RWPE2 (cell line): Measurements from ENCODE around the gene DNAH3.
"Not testable (repeated sequence)": the region's sequence is repeated elsewhere in the genome, so short reads cannot be mapped to it uniquely, and the experiment has no call there.

Experiments
- ATAC-seq: fragments of 200-7000 bp; cut with Tn5 transposase; 3 replicates; pipeline ENCODE4 v1.9.1; 2021; ENCODE audit warnings: low read depth
- DNase-seq: peaks from one replicate; pipeline ENCODE4 v3.0.0-alpha.2; 2020; ENCODE audit warnings: low spot score
- H3K27ac ChIP-seq: fragments of 450-650 bp; 2 replicates; pipeline ENCODE4 v1.5.1; 2017; ENCODE audit warnings: mild to moderate bottlenecking; ENCODE audit not compliant: poor library complexity, severe bottlenecking
- H3K27me3 ChIP-seq: fragments of 250-450 bp; sonication (Bioruptor Pico); 2 replicates; pipeline ENCODE4 v1.5.1; 2021; ENCODE audit warnings: mild to moderate bottlenecking, moderate library complexity; ENCODE audit not compliant: insufficient read depth, poor library complexity, severe bottlenecking
- H3K36me3 ChIP-seq: fragments of 250-450 bp; sonication (Bioruptor Pico); 2 replicates; pipeline ENCODE4 v1.5.1; 2020; ENCODE audit warnings: low read depth, mild to moderate bottlenecking, moderate library complexity
- H3K4me1 ChIP-seq: fragments of 250-450 bp; sonication (Bioruptor Pico); 2 replicates; pipeline ENCODE4 v1.5.1; 2021; ENCODE audit warnings: mild to moderate bottlenecking, moderate library complexity; ENCODE audit not compliant: insufficient read depth, poor library complexity, severe bottlenecking
- H3K4me3 ChIP-seq: fragments of 250-450 bp; sonication (Bioruptor Pico); 2 replicates; pipeline ENCODE4 v1.5.1; 2021; ENCODE audit warnings: mild to moderate bottlenecking, moderate library complexity; ENCODE audit not compliant: severe bottlenecking
- H3K9me3 ChIP-seq: fragments of 250-450 bp; sonication (Bioruptor Pico); 2 replicates; pipeline ENCODE4 v1.5.1; 2021; ENCODE audit warnings: mild to moderate bottlenecking, moderate library complexity; ENCODE audit not compliant: severe bottlenecking
- TF ChIP-seq, protein P1 (sequence below): fragments of 450-650 bp; IDR thresholded peaks from one replicate; pipeline ENCODE4 v1.5.1; 2017; ENCODE audit warnings: mild to moderate bottlenecking, moderate library complexity; ENCODE audit not compliant: poor library complexity, severe bottlenecking

DNAH3 gene

DNA sequence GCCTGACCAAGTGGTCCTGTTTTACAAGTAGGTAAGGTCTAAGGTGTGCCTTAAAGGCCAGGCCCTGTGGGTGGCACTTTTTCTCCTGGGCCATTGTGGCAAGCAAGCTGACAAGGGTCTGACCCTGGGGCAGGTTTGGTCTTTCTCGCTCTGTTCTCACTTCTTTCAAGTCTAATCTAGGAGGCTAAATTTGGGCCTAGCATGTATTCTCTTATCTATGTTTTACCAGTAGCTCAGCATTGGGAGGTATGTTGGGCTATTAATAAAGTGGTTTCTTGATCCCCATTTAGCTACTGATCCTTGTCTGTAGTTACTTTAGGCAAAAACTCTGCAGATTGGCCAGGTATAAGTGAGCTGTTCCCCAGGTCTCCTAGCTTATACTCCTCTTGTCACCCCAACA is 77.7 kb downstream of the DNAH3 start:
- no peak overlapping the region for H3K27ac ChIP-seq
- no peaks in the 10 kb centered on the region for H3K4me1 ChIP-seq
- DNase-seq (no peak), ATAC-seq (no peak)
- H3K27me3 ChIP-seq, result no peaks in the 10 kb centered on the region
- no peak overlapping the region for H3K4me3 ChIP-seq
- no peaks in the 10 kb centered on the region for H3K9me3 ChIP-seq
- H3K36me3 ChIP-seq, result no peaks in the 10 kb centered on the region
- TF ChIP-seq, protein P1, sequence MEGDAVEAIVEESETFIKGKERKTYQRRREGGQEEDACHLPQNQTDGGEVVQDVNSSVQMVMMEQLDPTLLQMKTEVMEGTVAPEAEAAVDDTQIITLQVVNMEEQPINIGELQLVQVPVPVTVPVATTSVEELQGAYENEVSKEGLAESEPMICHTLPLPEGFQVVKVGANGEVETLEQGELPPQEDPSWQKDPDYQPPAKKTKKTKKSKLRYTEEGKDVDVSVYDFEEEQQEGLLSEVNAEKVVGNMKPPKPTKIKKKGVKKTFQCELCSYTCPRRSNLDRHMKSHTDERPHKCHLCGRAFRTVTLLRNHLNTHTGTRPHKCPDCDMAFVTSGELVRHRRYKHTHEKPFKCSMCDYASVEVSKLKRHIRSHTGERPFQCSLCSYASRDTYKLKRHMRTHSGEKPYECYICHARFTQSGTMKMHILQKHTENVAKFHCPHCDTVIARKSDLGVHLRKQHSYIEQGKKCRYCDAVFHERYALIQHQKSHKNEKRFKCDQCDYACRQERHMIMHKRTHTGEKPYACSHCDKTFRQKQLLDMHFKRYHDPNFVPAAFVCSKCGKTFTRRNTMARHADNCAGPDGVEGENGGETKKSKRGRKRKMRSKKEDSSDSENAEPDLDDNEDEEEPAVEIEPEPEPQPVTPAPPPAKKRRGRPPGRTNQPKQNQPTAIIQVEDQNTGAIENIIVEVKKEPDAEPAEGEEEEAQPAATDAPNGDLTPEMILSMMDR, result no peak

DNA sequence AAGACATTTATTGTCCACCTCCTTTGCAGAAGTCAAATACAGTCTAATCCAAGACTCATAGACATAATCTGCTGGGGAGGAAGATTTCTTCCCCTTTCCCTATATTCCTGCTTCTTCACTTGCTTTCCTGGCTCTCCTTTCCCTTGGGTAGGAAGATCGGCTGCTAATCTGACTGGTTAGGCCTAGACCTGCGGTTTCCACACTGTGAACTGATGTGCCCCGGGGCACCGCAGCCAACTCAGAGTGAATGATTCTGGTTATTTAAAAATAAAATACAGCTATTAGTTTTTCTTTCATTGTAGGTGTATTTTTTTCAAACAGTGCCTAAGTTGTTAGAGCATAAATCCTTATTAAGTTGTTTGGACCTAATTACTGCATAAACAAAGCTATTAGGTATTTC is 78.9 kb downstream of the DNAH3 start:
- H3K4me3 ChIP-seq, result no peak overlapping the region
- no peak for DNase-seq
- H3K27ac ChIP-seq, result no peak overlapping the region
- no peaks in the 10 kb centered on the region for H3K4me1 ChIP-seq
- no peaks in the 10 kb centered on the region for H3K36me3 ChIP-seq
- no peaks in the 10 kb centered on the region for H3K27me3 ChIP-seq
- TF ChIP-seq, protein P1, result no peak
- H3K9me3 ChIP-seq, result no peaks in the 10 kb centered on the region
- ATAC-seq, result no peak

DNA sequence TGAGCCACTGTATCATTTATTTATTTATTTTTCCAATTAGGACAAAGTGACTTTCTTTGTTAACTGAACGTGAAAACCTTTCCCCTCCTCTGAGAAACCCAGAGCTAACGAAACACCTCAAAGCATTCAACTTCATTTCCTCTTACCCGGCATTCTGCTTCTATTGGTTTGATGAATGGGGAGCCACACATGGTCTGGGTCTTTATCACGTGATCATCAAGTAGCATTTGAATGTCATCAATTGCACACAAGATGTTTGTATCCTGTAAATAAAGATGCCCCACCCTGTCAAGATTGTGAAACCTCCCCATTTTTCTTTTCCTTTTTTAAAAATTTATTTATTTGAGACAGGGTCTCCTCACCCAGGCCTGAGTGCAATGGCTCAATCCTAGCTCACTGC is 80.1 kb downstream of the DNAH3 start:
- Histone ChIP-seq H3K36me3 (no peaks in the 10 kb centered on the region), H3K9me3 (no peaks in the 10 kb centered on the region), H3K4me3 (no peak overlapping the region), H3K4me1 (no peaks in the 10 kb centered on the region), H3K27ac (no peak overlapping the region), H3K27me3 (no peaks in the 10 kb centered on the region)
- no peak for ATAC-seq
- DNase-seq, result no peak
- TF ChIP-seq, protein P1, result no peak

DNA sequence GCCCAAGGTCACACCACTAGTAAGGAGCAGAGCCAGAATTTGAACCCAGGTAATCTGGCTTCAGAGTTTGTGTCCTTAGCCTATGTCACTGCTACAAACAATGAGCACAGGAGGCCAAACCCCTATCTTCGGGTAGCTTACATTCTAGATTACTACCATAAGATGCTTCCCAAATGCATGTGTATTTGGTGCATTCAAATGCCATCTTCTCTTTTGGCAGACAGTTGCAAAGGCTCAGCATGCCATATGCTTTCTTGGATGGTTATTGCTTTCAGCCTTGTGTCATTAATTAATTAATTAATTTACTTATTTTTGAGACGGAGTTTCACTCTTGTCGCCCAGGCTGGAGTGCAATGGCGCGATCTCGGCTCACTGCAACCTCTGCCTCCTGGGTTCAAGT is 80.7 kb downstream of the DNAH3 start:
- no peak overlapping the region for H3K4me3 ChIP-seq
- no peaks in the 10 kb centered on the region for H3K9me3 ChIP-seq
- no peaks in the 10 kb centered on the region for H3K36me3 ChIP-seq
- DNase-seq, result no peak
- no peak overlapping the region for H3K27ac ChIP-seq
- no peaks in the 10 kb centered on the region for H3K4me1 ChIP-seq
- TF ChIP-seq, protein P1, result no peak
- ATAC-seq, result no peak
- H3K27me3 ChIP-seq, result no peaks in the 10 kb centered on the region

DNA sequence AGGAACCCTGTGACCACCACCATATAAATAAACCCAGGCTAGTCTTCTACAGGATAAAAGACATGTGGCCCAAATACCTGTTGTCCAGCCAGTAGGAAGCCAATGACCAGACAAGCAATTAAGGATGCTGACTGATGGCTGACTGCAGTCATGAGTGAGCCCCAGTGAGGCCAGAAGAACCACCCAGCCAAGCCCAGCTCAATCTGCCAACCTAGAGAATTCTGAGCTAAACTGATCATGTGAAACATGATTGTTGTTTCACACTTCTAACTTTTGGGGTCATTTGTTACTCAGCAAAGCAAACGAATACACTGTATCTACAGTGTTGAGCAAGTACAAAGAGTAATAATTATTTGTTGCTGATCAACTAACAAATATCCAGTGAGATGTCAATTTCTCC is 86.4 kb downstream of the DNAH3 start:
- Histone ChIP-seq H3K27me3 (no peaks in the 10 kb centered on the region), H3K9me3 (no peaks in the 10 kb centered on the region), H3K4me3 (no peak overlapping the region), H3K4me1 (no peaks in the 10 kb centered on the region), H3K36me3 (no peaks in the 10 kb centered on the region), H3K27ac (no peak overlapping the region)
- DNase-seq, result no peak
- TF ChIP-seq, protein P1, result no peak
- ATAC-seq, result no peak

DNA sequence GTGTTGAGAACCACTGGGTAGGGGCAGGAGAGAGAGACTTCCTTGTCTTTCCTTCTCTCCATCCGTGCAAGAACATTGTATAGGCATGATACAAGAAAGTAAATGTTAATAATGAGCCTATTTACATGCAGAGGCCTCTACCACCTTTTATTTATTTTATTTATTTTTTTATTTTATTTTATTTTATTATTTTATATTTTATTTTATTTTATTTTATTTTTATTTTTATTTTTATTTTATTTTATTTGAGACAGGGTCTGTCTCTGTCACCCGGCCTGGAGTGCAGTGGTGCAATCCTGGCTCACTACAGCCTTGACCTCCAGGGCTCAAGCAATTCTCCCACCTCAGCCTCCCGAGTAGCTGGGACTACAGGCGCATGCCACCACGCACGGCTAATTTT is 87.3 kb downstream of the DNAH3 start:
- not testable (repeated sequence) for H3K4me1 ChIP-seq, H3K36me3 ChIP-seq, ATAC-seq, H3K9me3 ChIP-seq, H3K27me3 ChIP-seq, H3K27ac ChIP-seq, H3K4me3 ChIP-seq, DNase-seq
